HCT116 (cell line): ENCODE measurements around the gene TLK2. TPM values are rescaled to one million over a fixed set of nuclear protein-coding genes. Genes with fewer than 3 reads are reported as not detected.

Source experiments
- ATF3 ChIP-seq: IDR thresholded peaks from 2 replicates; pipeline ENCODE4 v1.6.1; 2012
- CBX3 ChIP-seq: IDR thresholded peaks from 2 replicates; pipeline ENCODE4 v1.6.1; 2012; ENCODE audit warnings: low read depth
- CTCF ChIP-seq, 3 experiments: fragments of 200-600 bp in 1 of 3; sonication (generic) in 1 of 3; IDR thresholded peaks in 2 of 3; conservative IDR thresholded peaks in 1 of 3; 2 replicates each; pipeline ENCODE4 v1.5.1; 2012 to 2017; ENCODE audit warnings: low read depth in 2 of 3, low read length in 2 of 3, antibody characterized with exemption in 1 of 3, borderline replicate concordance in 1 of 3, control low read depth in 1 of 3, mild to moderate bottlenecking in 1 of 3, mixed read lengths in 1 of 3, mixed run types in 1 of 3, moderate library complexity in 1 of 3; ENCODE audit not compliant: insufficient read depth in 1 of 3
- EZH2 ChIP-seq: fragments of 200-600 bp; sonication (generic); IDR thresholded peaks from 2 replicates; pipeline ENCODE4 v1.6.1; 2017; ENCODE audit warnings: antibody characterized with exemption, mixed run types
- FOSL1 ChIP-seq: IDR thresholded peaks from 2 replicates; pipeline ENCODE4 v1.6.1; 2012; ENCODE audit warnings: low read depth
- POLR2AphosphoS5 ChIP-seq: IDR thresholded peaks from 2 replicates; pipeline ENCODE4 v1.6.1; 2011; ENCODE audit warnings: mild to moderate bottlenecking, low read depth, low read length, moderate library complexity
- TCF7L2 ChIP-seq: IDR thresholded peaks from 2 replicates; pipeline ENCODE4 v1.7.0; 2011; ENCODE audit warnings: borderline replicate concordance, inconsistent platforms; ENCODE audit not compliant: insufficient read depth, insufficient read length; ENCODE audit errors: extremely low read depth
- ZBTB33 ChIP-seq: IDR thresholded peaks from 2 replicates; pipeline ENCODE4 v1.6.1; 2011; ENCODE audit warnings: mild to moderate bottlenecking, low read length, moderate library complexity; ENCODE audit not compliant: insufficient replicate concordance; ENCODE audit errors: extremely low read depth
- ZFX ChIP-seq: fragments of 450-650 bp; IDR thresholded peaks from 2 replicates; pipeline ENCODE4 v1.6.1; 2017
- total RNA-seq: library from RNA; stranded (reverse); gene quantifications from one replicate; pipeline ENCODE4 v1.2.1, GENCODE V29; 2021; ENCODE audit not compliant: unreplicated experiment

TLK2 gene
- total RNA-seq, 1 experiment from 2014 or later = 56.6 TPM

- no peak for TF ChIP-seq CTCF (IDR thresholded peaks at IDR 0.05 in 2 of 3, conservative IDR thresholded peaks at IDR 0.05 in 1 of 3; ENCODE audit: borderline replicate concordance in 1 of 3, insufficient read depth in 1 of 3, low read depth in 2 of 3, low read length in 2 of 3)
- TF ChIP-seq CBX3 = no peak
- TF ChIP-seq FOSL1 = no peak
- no peak for TF ChIP-seq POLR2AphosphoS5
- TF ChIP-seq ZFX = no peak
- TF ChIP-seq TCF7L2 = no peak
- no peak for TF ChIP-seq EZH2
- no peak for TF ChIP-seq ZBTB33
- no peak for TF ChIP-seq ATF3
Measured at GRCh38 chr17:62658136-62658920, 179.7 kb downstream of the TLK2 start (continued).
